ENCODE results near the gene SCARF2. TPM values are rescaled to one million over a fixed set of nuclear protein-coding genes. Genes with fewer than 3 reads are reported as not detected.

The SCARF2 gene
- total and polyA plus RNA-seq, 4 donors = 0.15 to 2.0 (median 1.7) TPM

DNA sequence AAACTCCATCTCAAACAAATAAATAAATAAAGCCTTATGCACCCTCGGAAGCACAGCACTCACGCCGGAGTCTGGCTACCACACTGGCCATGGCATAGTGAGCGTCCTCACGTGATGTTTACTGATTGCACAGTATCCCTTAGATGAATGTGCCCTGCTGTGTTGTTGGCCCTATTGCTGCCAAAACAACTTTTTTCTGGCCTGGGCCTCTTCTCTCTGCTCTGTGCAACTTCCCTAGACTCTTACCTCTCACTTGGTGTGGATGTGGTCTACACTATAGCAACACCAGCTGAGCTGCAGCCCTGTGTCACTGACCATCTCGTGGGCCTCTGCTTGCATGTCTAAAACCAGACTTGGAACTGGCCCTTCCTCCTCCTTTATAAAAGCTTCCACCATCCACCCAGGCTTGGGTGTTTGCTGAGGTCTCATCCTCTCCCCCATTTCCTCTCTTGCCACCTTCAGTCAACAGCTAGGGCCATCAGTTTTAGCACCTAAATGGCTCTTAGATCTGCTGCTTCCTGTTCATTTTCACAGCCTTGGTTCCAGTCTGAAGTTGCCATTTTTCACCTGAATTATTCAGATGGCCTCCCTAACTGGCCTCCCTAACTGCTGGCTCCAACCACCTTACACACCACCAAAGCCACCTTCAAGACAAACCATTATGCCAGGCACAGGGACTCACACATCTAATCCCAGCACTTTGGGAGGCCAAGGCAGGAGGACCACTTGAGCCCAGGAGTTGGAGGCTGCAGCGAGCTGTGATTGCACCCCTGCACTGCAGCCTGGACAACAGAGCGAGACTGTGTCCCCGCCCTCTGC is 34.5 kb downstream of the SCARF2 start:
- peaks cover 0 to 6% (median 4%) of the 10 kb centered on the region in 4 donors for H3K4me1 ChIP-seq (ENCODE audit: control insufficient read depth in 4 of 4, insufficient read depth in 4 of 4, low read length in 3 of 4)
- no peaks in the 10 kb centered on the region for H3K9me3 ChIP-seq (ENCODE audit: control insufficient read depth in 4 of 4, low read length in 3 of 4)
- no peak overlapping the region for H3K4me3 ChIP-seq (ENCODE audit: low read depth in 1 of 3, low read length in 3 of 3)
- peaks cover 0 to 18% (median 6%) of the 10 kb centered on the region in 4 donors for H3K36me3 ChIP-seq (ENCODE audit: control insufficient read depth in 4 of 4, insufficient read depth in 3 of 4, low read depth in 1 of 4, low read length in 3 of 4)
- no peak overlapping the region for H3K27ac ChIP-seq (ENCODE audit: low read depth in 1 of 2, low read length in 2 of 2)
- no peak for DNase-seq (ENCODE audit: low spot score)
- H3K9ac ChIP-seq (ENCODE audit: low read depth in 1 of 2, low read length in 2 of 2) = no peak overlapping the region
- H3K27me3 ChIP-seq (ENCODE audit: control insufficient read depth in 4 of 4, insufficient read depth in 4 of 4, low read length in 3 of 4) = no peaks in the 10 kb centered on the region
- WGBS = 66% methylated on average over 9 of the region's 9 CpGs
- TF ChIP-seq EGR1 (IDR thresholded peaks at IDR 0.05; ENCODE audit: low read depth in 2 of 2) (peak in 1 of 2 donors; percentile 23), ZBTB33 (IDR thresholded peaks at IDR 0.05) (no peak), FOXA1 (IDR thresholded peaks at IDR 0.05) (peak; percentile 61), YY1 (IDR thresholded peaks at IDR 0.05) (peak; percentile 54), MAX (IDR thresholded peaks at IDR 0.05) (peak; percentile 58), HNF4A (conservative IDR thresholded peaks at IDR 0.05) (peak in 1 of 2 donors; percentile 61), GABPA (IDR thresholded peaks at IDR 0.05 in 1 of 2, conservative IDR thresholded peaks at IDR 0.05 in 1 of 2) (peak in 1 of 2 donors; percentile 25), FOXA2 (IDR thresholded peaks at IDR 0.05) (peak; percentile 82), RXRA (IDR thresholded peaks at IDR 0.05) (peak in 1 of 2 donors; percentile 73)
- TF ChIP-seq, protein P1, sequence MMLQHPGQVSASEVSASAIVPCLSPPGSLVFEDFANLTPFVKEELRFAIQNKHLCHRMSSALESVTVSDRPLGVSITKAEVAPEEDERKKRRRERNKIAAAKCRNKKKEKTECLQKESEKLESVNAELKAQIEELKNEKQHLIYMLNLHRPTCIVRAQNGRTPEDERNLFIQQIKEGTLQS (IDR thresholded peaks at IDR 0.05) = no peak

- no peaks in the 10 kb centered on the region for H3K27me3 ChIP-seq (ENCODE audit: control insufficient read depth in 4 of 4, insufficient read depth in 4 of 4, low read length in 3 of 4)
- no peak overlapping the region for H3K4me3 ChIP-seq (ENCODE audit: low read depth in 1 of 3, low read length in 3 of 3)
- no peaks in the 10 kb centered on the region for H3K9me3 ChIP-seq (ENCODE audit: control insufficient read depth in 4 of 4, low read length in 3 of 4)
- H3K9ac ChIP-seq (ENCODE audit: low read depth in 1 of 2, low read length in 2 of 2) = no peak overlapping the region
- WGBS = 97% methylated on average over 13 of the region's 13 CpGs
- H3K27ac ChIP-seq (ENCODE audit: low read depth in 1 of 2, low read length in 2 of 2) = no peak overlapping the region
- peaks cover 0 to 10% (median under 1%) of the 10 kb centered on the region in 4 donors for H3K36me3 ChIP-seq (ENCODE audit: control insufficient read depth in 4 of 4, insufficient read depth in 3 of 4, low read depth in 1 of 4, low read length in 3 of 4)
- no peak for DNase-seq (ENCODE audit: low spot score)
- TF ChIP-seq RXRA (IDR thresholded peaks at IDR 0.05) = no peak
- peaks cover 0 to 6% (median 4%) of the 10 kb centered on the region in 4 donors for H3K4me1 ChIP-seq (ENCODE audit: control insufficient read depth in 4 of 4, insufficient read depth in 4 of 4, low read length in 3 of 4)
Measured at GRCh38 chr22:20401376-20402014, 36.1 kb downstream of the SCARF2 start.

GRCh38 chr22:20400606-20401375 is 36.8 kb downstream of the SCARF2 start:
- Histone ChIP-seq H3K27me3 (ENCODE audit: control insufficient read depth in 4 of 4, insufficient read depth in 4 of 4, low read length in 3 of 4) (no peaks in the 10 kb centered on the region), H3K27ac (ENCODE audit: low read depth in 1 of 2, low read length in 2 of 2) (no peak overlapping the region), H3K4me3 (ENCODE audit: low read depth in 1 of 3, low read length in 3 of 3) (no peak overlapping the region), H3K4me1 (ENCODE audit: control insufficient read depth in 4 of 4, insufficient read depth in 4 of 4, low read length in 3 of 4) (peaks cover 0 to 6% (median 4%) of the 10 kb centered on the region in 4 donors), H3K36me3 (ENCODE audit: control insufficient read depth in 4 of 4, insufficient read depth in 3 of 4, low read depth in 1 of 4, low read length in 3 of 4) (peaks cover 0 to 3% (median 0%) of the 10 kb centered on the region in 4 donors), H3K9ac (ENCODE audit: low read depth in 1 of 2, low read length in 2 of 2) (no peak overlapping the region), H3K9me3 (ENCODE audit: control insufficient read depth in 4 of 4, low read length in 3 of 4) (no peaks in the 10 kb centered on the region)
- WGBS = 96% methylated on average over 15 of the region's 15 CpGs
- TF ChIP-seq HNF4G (IDR thresholded peaks at IDR 0.05) (no peak), RXRA (IDR thresholded peaks at IDR 0.05) (no peak), TAF1 (conservative IDR thresholded peaks at IDR 0.05) (no peak)
- TF ChIP-seq, protein P1 (IDR thresholded peaks at IDR 0.05) = no peak
- no peak for DNase-seq (ENCODE audit: low spot score)
